Stimulated activated CD8-positive, alpha-beta memory T cell treated with anti-CD3 and anti-CD28 coated beads, Interleukin-12 subunit alpha, Interleukin-12 subunit beta, amount 100 ng/mL, for 24 hours (primary cell): ENCODE measurements around the gene MED16.

Source experiments
- DNase-seq: peaks from one replicate; pipeline ENCODE4 v3.0.0-alpha.2; 2020; ENCODE audit errors: extremely low read depth

MED16 gene

DNA sequence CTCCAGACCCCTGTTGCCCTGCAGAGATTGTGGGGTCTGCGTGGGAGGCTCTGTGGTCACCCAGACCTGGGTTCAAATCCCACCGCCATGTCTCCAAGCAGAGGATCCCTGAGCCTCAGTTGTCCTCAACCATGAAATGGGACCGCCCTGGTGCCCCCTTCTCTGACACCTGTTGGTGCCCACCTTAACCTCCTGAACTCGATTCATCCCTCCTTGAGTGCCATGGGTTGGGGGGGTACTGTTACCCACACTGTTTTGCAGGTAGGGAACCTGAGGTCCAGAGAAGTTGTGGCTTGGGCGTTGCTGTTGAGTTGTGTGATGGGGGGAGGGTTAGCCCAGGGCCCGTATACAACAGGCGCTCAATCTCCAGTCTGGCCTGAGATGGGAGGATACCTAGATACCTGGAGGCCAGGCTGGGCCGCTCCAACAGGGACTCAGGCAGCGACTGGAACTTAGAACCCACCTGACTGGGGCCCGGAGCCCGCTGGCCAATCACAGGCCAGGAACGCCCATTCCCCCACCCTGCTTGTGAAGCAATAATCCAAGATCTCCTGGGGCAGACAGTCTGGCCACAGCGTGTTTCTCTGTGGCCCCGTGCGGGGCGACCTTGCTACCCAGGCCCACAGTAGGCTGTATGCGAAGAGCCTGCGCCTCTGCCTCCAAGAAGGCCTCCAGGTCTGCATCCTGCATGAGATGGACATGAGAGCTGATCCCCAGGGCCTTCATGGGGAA, 35.6 kb upstream of the MED16 start:
- no peak for DNase-seq

DNA sequence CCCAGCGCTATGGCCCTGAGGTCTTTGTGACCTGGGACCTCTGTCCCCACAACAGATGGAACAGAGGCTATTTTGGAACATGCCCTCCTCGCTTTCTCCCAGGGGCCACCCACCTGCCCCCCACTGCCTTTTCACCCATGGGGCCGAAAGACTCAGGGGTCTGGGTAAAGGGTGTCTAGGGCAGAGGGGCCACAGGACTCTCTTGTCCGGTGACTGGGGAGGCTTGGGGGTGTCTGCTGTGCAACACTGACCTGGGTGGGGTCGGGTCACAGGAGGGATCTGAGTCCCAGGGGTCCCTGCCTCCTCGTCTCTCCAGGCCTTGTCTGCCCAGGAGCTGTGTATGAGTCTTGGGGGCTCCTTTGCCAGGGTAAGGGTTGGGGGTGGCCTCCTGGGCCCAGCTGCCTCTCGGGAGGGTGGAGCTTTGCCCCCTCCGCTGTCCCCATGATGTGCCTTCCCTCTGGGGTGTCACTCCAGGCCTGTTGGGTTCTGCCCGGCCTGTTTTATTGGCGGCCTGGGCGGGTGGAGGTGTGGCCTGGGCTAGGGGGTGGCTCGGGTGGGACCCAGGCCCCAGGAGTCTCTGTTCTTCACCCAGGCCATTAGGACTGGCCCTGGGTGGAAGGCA, 34.9 kb upstream of the MED16 start:
- DNase-seq = no peak

DNA sequence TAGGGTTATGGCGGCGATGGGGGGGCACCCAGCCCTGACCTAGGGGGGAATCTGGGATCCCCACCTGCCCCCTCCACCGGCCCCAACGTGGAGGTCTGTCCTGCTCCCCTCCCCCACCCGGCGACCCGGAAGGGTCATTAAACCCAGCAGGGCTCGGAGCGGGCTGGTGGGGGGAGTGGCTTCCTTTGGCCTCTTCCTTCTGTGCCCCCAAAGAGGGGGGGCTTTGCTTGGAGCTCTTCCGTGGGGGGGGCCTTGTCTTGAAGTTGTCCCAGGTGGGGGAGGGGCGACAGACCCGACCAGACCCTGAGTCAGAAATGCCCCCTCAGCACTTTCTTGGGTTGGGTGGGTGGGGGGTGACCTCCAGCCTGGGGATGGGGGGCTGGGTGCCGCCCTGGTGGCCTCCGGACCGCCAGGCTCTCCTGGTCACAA, 34.4 kb upstream of the MED16 start:
- no peak for DNase-seq

DNA sequence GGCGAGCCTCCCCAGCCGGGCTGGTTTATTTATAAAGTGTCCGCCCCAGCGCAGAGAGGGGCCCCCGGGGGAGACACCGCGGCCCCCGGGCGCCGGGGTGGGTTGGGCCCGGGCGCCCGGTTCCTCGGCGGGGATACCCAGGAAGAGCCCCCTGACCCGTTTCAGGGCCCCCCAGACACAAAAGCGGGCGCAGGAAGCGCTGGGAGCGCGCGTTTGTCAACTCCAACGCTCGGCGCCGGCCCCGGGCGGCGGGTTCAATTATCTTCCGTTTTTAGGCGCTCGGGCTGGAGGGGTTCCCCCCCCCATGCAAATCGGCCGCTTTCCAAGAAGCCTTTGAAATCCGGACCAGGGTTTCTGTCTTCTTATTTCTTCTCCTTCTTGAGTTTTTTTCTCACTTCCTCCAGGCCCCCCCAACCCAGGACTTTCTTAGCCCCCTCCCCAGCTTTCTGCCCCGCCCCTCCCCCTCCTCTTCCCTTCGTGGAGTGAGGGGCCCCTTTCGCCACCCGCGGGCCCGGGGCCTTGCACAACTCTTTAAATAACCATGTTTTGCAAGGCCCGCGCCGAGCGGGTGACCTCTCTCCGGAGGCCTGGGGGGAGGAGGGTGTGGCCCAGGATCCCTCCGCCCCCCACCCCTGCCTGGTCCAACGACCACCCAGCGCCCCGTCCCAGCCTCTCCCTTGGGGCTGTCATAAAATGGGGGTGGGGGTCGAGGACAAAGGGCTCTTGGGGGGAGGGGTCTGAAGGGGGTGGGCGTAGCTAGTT, 33.8 kb upstream of the MED16 start:
- no peak for DNase-seq

DNA sequence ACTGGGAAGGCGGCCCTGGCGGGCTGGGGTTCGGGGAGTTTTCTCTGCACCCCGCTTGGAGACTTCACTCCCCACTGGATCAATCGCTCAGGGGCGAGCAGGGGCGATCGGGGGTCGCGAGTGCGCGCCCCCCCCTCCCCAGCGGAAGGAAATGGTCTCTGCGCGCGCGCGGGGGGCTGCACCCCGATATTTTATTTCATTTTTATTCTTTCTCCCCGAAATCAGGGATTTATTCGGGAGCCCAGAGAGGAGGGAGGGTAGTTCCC, 33.3 kb upstream of the MED16 start:
- no peak for DNase-seq

DNA sequence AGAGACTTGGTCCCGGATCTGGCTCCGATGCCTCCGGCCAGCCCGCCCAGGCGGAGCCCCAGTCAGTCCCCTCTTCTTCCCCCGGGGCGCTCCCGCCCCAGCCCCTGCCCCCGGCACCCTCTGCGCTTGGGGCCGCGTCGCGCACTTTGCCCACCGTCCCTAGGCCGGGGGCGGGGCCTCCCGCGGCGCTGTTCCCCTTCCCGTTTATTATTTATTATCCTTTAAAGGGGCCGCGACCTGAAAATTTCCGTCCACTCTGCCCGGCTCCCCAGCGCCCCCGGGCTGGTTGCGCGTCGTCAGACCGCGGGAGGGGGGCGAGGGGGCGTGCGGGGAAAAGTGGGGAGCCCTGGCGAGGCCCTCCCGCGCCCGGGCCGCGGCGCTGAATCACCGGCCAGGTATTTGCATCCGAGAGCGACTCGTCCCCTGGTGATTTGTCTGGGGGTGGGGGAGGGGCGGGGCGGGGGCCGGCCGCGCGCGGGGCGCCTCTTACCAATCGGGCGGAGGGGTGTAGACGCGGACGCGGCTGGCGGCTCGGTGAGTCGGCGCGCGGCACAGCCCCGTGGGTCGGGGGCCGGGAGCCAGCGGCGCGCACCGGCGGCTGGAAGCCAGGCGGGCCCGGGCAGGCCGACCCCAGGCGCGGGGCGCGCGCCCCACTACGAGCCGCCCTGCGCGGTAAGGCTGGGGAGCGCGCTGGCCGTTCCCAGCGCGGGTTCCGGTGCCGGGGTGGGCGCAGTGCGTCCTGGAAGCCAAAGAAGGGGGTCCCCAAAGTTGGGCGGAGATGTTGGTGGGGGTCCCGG, 32.7 kb upstream of the MED16 start, which contains the start of gene ARID3A:
Gene ARID3A, plus strand, starts transcription at position 510 of the 797 bp plus-strand sequence. CDS start 3,494 bp downstream, outside the sequence.
- DNase-seq = no peak

DNA sequence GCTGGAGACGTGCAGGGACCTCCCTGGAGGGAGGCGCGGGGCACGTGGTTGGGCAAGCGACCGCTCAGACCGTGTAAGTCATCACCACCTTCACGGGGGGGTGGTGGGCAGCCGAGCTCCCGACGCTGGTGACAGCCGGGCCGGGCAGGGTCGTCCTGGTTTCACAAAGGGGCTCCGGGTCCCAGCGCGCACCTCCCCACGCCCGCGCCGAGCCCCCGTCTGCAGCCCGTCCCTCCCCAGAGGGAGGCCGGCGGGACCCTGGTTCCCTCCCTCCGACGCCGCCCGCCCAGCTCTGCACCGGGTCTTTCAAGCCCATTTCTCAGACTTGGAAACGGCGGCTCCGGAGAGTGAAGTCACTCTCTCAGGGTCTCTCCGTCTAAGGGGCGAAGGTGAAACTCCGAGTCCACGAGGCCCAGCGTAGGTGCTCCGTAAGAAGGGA, 32.1 kb upstream of the MED16 start:
- DNase-seq = no peak

DNA sequence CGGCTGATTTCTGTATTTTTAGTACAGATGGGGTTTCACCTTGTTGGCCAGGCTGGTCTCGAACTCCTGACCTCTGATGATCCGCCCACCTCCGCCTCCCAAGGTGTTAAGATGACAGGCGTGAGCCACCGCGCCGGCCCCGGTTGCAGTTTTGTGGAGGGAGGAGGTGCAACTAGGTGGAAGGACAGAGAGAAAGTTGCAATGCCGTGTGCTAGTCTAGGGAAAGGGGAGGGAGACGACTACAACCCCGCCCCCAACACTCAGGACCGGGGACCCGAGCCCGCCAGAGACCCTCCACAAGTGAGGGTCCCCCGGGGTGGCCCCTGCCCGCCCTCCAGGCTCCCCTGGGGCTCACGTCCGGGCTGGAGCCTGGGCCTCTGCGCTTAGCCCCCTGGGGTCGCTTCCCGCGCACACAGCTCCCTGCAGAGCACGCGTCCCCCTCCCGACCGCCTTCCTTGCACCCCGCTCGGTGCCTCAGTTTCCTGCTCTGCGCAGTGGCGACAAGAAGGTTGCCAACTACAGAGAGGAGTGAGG, 31.6 kb upstream of the MED16 start:
- no peak for DNase-seq

DNA sequence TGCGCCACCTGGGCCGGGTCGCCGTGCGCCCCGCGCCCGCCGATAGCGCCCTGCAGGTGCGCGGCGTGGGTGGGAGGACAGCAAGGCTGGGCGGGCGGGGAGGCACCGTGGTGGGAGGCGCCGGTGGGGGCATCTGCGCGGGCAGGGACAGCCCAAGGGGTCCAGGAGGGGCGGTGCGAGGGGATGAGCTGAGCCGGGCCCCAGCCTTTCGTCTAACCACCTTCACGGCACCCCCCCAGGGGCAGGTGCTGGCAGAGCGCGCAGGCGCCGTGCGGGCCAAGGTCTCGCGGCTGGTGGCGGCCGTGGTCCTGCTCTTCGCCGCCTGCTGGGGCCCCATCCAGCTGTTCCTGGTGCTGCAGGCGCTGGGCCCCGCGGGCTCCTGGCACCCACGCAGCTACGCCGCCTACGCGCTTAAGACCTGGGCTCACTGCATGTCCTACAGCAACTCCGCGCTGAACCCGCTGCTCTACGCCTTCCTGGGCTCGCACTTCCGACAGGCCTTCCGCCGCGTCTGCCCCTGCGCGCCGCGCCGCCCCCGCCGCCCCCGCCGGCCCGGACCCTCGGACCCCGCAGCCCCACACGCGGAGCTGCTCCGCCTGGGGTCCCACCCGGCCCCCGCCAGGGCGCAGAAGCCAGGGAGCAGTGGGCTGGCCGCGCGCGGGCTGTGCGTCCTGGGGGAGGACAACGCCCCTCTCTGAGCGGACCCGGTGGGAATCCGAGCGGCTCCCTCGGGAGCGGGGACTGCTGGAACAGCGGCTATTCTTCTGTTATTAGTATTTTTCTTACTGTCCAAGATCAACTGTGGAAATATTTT, 27.3 kb upstream of the MED16 start:
- no peak for DNase-seq

DNA sequence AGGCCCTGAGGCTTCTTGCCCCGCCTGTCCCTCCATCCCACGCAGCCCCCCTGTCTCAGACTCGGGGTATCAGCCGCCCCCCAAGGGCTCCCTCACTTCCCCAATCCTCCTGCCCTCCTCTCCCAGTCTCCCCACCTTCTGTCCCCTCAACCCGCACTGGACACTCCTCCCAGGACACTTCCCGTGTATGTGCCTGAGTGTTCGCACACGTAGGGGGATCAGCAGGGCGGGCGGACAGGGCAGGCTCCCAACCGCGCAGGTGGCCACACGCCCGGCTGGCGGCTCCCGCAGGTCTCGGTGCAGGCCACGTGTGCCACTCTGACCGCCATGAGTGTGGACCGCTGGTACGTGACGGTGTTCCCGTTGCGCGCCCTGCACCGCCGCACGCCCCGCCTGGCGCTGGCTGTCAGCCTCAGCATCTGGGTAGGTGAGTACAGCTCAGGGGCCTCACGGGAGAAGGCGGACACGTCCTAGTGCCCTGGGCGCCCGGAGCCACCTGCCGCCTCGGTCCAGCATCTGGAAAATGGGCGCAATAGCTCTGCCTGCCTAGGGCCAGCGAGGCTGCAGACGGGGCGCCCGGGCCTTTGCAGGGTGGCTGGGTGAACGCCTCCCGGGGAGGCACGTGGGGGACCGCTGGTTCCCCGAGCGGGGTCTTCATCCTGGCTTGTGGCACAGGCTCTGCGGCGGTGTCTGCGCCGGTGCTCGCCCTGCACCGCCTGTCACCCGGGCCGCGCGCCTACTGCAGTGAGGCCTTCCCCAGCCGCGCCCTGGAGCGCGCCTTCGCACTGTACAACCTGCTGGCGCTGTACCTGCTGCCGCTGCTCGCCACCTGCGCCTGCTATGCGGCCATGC, 26.4 kb upstream of the MED16 start:
- no peak for DNase-seq

DNA sequence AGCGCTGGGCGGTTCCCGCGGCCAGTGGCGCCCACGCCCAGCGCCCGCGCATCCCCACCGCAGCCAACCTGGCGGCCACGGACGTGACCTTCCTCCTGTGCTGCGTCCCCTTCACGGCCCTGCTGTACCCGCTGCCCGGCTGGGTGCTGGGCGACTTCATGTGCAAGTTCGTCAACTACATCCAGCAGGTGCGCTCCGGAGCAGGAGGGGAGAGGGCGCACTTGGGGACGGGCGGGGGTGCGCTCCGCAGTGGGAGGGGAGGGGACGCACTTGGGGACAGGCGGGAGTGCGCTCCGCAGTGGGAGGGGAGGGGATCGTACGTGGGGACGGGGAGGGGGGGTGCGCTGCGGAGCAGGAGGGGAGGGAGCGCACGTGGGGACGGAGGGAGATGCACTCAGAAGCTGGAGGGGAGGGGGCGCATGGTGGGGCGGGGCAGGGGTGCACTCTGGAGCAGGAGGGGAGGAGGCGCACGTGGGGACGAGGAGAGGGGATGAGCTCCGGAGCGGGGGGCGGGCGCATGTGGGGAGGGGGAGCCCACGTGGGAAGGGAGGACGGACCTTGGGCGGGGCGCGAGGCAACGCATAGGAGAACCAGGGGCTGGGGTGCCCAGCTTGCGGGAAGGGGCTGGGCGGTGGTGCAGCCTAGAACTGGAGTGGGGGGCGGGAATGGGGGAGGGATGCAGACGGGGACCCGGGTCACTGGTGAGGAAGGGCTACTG, 25.7 kb upstream of the MED16 start:
- no peak for DNase-seq

DNA sequence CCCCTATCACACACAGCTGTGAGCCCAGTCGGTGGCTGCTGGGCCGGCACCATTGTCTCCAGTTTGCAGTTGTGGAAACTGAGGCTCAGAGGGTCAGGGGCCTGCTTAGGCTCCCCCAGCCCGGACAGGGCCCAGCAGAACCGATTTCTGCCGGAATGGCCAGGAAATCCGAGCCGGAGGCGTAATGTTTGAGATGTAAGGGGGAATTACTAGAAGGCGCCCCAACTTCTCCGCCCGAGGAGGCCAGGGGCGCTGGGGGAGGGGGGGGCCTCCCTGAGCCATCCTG, 25.1 kb upstream of the MED16 start:
- no peak for DNase-seq

DNA sequence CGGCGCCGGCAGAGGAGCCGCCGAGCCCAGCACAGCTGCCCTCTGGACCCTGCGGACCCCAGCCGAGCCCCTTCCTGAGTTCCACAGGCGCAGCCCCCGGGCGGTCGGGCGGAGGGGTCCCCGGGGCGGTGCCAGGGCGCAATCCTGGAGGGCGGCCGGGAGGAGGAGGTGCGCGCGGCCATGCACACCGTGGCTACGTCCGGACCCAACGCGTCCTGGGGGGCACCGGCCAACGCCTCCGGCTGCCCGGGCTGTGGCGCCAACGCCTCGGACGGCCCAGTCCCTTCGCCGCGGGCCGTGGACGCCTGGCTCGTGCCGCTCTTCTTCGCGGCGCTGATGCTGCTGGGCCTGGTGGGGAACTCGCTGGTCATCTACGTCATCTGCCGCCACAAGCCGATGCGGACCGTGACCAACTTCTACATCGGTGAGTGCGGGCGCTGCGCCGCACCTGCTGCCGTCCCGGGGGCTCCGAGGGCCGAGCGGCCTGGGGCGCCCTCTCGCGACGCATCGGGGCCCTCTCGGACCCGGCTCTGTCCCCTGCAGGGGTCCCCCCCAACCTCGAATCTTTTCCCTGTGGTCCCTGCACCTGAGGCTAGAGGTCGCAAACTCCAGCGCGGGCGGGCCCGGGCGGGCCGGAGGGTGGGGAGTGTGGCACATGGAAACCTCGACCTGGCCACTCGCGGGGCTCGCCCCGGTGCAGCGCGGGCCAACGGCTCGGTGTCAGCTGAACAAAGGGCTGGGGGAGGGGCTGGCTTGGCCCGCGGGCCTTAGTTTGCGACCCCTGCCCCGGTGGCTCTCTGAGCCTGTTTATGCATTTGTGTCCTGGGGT, 24.6 kb upstream of the MED16 start, which contains the start of gene KISS1R:
Gene KISS1R, plus strand, starts transcription at position 11 of the 829 bp plus-strand sequence. Its CDS starts 170 bp downstream, at position 181.
- DNase-seq = no peak

DNA sequence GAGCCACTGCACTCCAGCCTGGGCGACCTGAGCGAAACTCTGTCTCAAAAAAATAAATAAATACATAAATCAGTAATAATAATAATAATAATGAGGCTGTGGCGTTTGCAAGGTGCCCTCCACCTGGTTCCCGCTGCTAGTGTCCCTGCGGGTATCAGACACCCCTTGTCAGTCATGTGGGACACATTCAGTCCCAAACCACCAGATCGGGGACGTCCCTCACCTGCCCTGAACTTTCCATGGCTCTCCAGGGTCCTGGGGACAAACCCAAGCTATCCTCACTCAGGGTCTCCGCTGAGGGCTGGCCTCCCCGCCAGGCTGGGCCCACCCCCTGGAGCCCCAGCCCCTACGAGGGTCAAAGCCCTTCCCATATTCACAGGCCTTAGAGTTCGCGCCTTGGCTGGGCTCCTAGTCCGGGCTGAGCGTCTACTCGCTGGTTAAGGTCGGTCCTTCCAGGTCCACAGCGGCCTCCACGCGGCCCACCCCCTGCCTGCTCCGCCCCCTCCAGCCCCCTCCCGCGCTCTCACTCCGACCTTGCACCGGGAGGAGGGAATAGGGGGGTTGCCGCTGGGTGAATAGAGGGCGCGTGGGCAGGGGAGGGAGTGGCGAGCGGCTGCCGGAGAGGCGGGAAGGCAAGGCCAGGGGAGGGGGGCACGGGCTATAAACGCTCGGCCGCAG, 23.8 kb upstream of the MED16 start:
- DNase-seq = no peak

DNA sequence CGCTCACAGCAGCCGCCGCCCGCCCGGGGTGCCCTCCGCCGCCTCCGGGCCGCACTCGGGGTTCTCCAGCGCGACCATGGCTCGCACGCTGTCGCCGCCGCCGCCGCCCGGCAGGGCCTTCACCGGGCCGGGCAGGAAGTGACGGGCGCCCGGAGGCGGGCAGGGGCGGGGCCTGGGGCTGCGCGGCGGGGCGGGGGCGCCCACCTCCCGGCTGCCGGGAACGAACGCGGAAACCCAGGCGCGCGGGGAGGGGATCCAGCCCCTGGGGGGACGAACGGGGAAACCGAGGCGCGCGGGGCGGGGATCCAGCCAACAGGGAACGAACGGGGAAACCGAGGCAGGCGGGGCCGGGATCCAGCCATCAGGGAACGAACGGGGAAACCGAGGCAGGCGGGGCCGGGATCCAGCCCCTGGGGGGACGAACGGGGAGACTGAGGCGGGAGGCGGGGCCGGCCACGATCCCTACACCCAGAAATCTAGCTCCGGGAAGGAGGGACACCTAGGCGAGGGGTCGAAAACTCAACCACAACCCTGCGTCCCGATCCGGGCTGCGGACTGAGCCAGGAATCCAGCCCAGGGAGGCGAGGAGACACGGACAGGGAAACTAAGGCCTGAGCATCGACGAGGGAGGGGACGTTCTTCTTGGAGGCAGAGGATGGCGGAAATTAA, 20.2 kb upstream of the MED16 start, which contains the start of gene R3HDM4:
Gene R3HDM4, minus strand, starts transcription at position 140 of the 669 bp plus-strand sequence. Its CDS starts 62 bp downstream, at position 78.
- peak; percentile 61 for DNase-seq

DNA sequence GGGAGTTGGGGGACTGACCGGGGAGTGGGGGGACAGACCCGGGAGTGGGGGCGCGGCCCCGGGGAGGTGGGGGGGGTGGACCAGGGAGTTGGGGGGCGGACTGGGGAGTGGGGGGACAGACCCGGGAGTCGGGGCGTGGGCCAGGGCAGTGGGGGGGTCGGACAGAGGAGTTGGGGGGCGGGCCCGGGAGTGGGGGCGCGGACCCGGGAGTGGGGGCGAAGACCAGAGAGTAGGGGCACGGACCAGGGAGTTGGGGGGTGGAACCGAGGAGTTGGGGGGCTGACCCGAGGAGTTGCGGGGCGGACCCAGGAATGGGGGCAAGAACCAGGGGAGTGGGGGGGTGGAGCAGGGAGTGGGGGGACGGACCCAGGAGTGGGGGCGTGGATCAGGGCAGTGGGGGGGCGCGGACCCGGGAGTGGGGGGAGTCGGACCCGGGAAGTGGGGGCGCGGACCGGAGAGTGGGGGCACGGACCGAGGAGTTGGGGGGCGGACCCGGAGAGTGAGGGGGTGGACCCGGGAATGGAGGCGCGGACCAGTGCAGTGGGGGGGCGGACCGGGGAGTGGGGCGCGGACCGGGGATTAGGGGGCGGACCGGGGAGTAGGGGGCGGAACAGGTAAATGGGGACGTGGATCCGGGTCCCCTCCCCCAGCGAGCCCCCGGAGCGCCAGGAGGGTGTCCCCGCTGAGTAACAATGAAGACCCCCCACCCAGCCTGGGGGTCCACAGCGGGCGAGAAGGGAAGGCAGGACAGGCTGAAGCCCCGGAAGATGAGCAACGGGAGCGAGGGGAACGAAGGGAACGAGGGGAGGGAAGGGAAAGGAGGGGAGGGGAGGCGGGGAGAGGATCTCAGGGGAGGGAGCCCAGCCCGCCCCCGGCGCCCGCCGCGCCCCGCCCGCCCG, 19.4 kb upstream of the MED16 start:
- DNase-seq = no peak
